ENCODE measurements around the gene CLTA.

- TF ChIP-seq EZH2 (IDR thresholded peaks at IDR 0.05; ENCODE audit: insufficient read depth, poor library complexity, severe bottlenecking) (no peak), EZH2phosphoT487 (IDR thresholded peaks at IDR 0.05; ENCODE audit: insufficient read depth, low read depth) (no peak)
Observed at GRCh38 chr9:36207016-36207415, 16.3 kb downstream of the CLTA start.
